CD4-positive, alpha-beta memory T cell (primary cell): ENCODE data around the gene TAF3. TPM values are rescaled to one million over a fixed set of nuclear protein-coding genes. Genes with fewer than 3 reads are reported as not detected.

Experiments
- CTCF ChIA-PET: fragments of 350-600 bp; sonication (Branson Sonifier 250); formaldehyde crosslinking; loops from one replicate; lab custom pipeline; 2021; ENCODE audit warnings: inconsistent platforms; ENCODE audit not compliant: partially characterized antibody; lab: Charles Lee
- POLR2A ChIA-PET: fragments of 350-600 bp; sonication (Branson Sonifier 250); formaldehyde crosslinking; loops from one replicate; lab custom pipeline; 2021; ENCODE audit not compliant: partially characterized antibody; lab: Charles Lee
- DNase-seq, 5 donors: peaks; one replicate each; pipeline versions ENCODE4 v3.0.0 to v3.0.0-alpha.2; 2020 to 2022; ENCODE audit warnings: mixed read lengths in 1 of 5
- H3K27ac ChIP-seq: one replicate; pipeline ENCODE4 v1.7.0; 2013; ENCODE audit warnings: low read depth, low read length
- H3K27me3 ChIP-seq: 2 replicates; pipeline ENCODE4 v1.7.0; 2013; ENCODE audit warnings: mild to moderate bottlenecking, low read length, moderate library complexity; ENCODE audit not compliant: insufficient read depth
- H3K36me3 ChIP-seq: 2 replicates; pipeline ENCODE4 v1.7.0; 2013; ENCODE audit warnings: mild to moderate bottlenecking, low read length, moderate library complexity; ENCODE audit not compliant: insufficient read depth
- H3K4me1 ChIP-seq: 2 replicates; pipeline ENCODE4 v1.7.0; 2013; ENCODE audit warnings: mild to moderate bottlenecking, low read length, moderate library complexity; ENCODE audit not compliant: insufficient read depth
- H3K4me3 ChIP-seq, 2 donors: one replicate each; pipeline ENCODE4 v1.7.0; 2013; ENCODE audit warnings: low read length in 2 of 2, mild to moderate bottlenecking in 1 of 2
- H3K9me3 ChIP-seq, 2 donors: one replicate each; pipeline ENCODE4 v1.7.0; 2013; ENCODE audit warnings: low read length in 2 of 2, control low read depth in 1 of 2; ENCODE audit not compliant: control insufficient read depth in 1 of 2
- H3K27ac Mint-ChIP-seq, 7 donors: one replicate each; pipeline ENCODE4 v1.8.0; 2020 to 2021; ENCODE audit warnings: mixed read lengths in 7 of 7, mild to moderate bottlenecking in 6 of 7, inconsistent platforms in 3 of 7, moderate library complexity in 3 of 7
- H3K27me3 Mint-ChIP-seq, 2 donors: one replicate each; pipeline ENCODE4 v1.8.0; 2020 to 2021; ENCODE audit warnings: mixed read lengths in 2 of 2
- H3K36me3 Mint-ChIP-seq, 2 donors: one replicate each; pipeline ENCODE4 v1.8.0; 2020 to 2021; ENCODE audit warnings: mixed read lengths in 2 of 2, inconsistent platforms in 1 of 2, mild to moderate bottlenecking in 1 of 2
- H3K4me1 Mint-ChIP-seq, 4 donors: one replicate each; pipeline ENCODE4 v1.8.0; 2020 to 2021; ENCODE audit warnings: mixed read lengths in 4 of 4, mild to moderate bottlenecking in 1 of 4
- H3K4me3 Mint-ChIP-seq, 8 donors: one replicate each; pipeline ENCODE4 v1.8.0; 2020 to 2021; ENCODE audit warnings: mixed read lengths in 8 of 8, mild to moderate bottlenecking in 7 of 8, moderate library complexity in 6 of 8, inconsistent platforms in 3 of 8
- H3K9me3 Mint-ChIP-seq, 8 donors: one replicate each; pipeline ENCODE4 v1.8.0; 2020 to 2021; ENCODE audit warnings: mixed read lengths in 8 of 8, mild to moderate bottlenecking in 5 of 8, inconsistent platforms in 3 of 8, moderate library complexity in 1 of 8
- intact Hi-C: fragments of 100-400 bp; cut with micrococcal nuclease; formaldehyde crosslinking; loops from one replicate; pipeline ENCODE4 v1.15.1; 2023
- polyA plus RNA-seq, 2 donors: library from polyadenylated mRNA; unstranded; fragments of 300-500 nt; fragmentation: Illumina TruSeq; gene quantifications; one replicate each; pipeline ENCODE4 v1.2.3, GENCODE V29; 2021
- total RNA-seq, 2 experiments: library from RNA; stranded (reverse); gene quantifications; one replicate each; pipeline ENCODE4 v1.2.3, GENCODE V29; 2021

Gene TAF3
- total and polyA plus RNA-seq, 4 experiments from 2014 or later: 3.0 to 21.8 (median 18.5) TPM

GRCh38 chr10:7866176-7866575 is 47.9 kb downstream of the TAF3 start:
- CTCF ChIA-PET: interaction anchor here (1.2 kb wide), 1 partner anchor 8 kb away, joined by 4 read pairs; no protein-coding TSS in a partner anchor
- H3K27ac ChIP-seq: no peak overlapping the region
- H3K27ac Mint-ChIP-seq: no peak overlapping the region

GRCh38 chr10:7872041-7872442 is 53.7 kb downstream of the TAF3 start:
- no peaks in the 10 kb centered on the region for H3K27me3 ChIP-seq
- Mint-ChIP-seq H3K4me1 (peaks cover 10 to 13% (median 12%) of the 10 kb centered on the region in 4 donors), H3K27me3 (no peaks in the 10 kb centered on the region), H3K36me3 (no peaks in the 10 kb centered on the region), H3K27ac (peak overlapping the region in 2 of 7 donors; percentile 35 to 84), H3K9me3 (no peaks in the 10 kb centered on the region), H3K4me3 (peak overlapping the region in 7 of 8 donors; percentile 51 to 84 (median 77))
- intact Hi-C loops: loop anchor here (1.0 to 5.0 kb wide), 4 partner anchors 601 to 1430 kb away; no protein-coding TSS in a partner anchor
- peak in 4 of 5 donors; percentile 37 to 44 (median 42) for DNase-seq
- H3K4me1 ChIP-seq: no peaks in the 10 kb centered on the region
- no peaks in the 10 kb centered on the region for H3K36me3 ChIP-seq
- CTCF ChIA-PET: interaction anchor here (0.6 to 2.4 kb wide), 9 partner anchors 19 to 1432 kb away, joined by 3 to 16 read pairs (median 4); no protein-coding TSS in a partner anchor
- POLR2A ChIA-PET: interaction anchor here (1.0 kb wide), 1 partner anchor 184 kb away, joined by 3 read pairs; no protein-coding TSS in a partner anchor
- no peak overlapping the region for H3K27ac ChIP-seq
- H3K4me3 ChIP-seq: no peak overlapping the region
- H3K9me3 ChIP-seq: no peaks in the 10 kb centered on the region

More at GRCh38 chr10:7866176-7866575, 47.9 kb downstream of the TAF3 start:
- POLR2A ChIA-PET: no interaction called here
- H3K9me3 Mint-ChIP-seq: peaks cover 0 to 21% (median 16%) of the 10 kb centered on the region in 8 donors
- Histone ChIP-seq H3K27me3 (no peaks in the 10 kb centered on the region), H3K4me3 (no peak overlapping the region), H3K36me3 (no peaks in the 10 kb centered on the region), H3K4me1 (no peaks in the 10 kb centered on the region), H3K9me3 (no peaks in the 10 kb centered on the region)
- H3K4me1 Mint-ChIP-seq: peaks cover 14 to 26% (median 17%) of the 10 kb centered on the region in 4 donors
- H3K27me3 Mint-ChIP-seq: no peaks in the 10 kb centered on the region
- peaks cover 17 to 20% of the 10 kb centered on the region in 2 donors for H3K36me3 Mint-ChIP-seq
- no peak overlapping the region for H3K4me3 Mint-ChIP-seq
- intact Hi-C loops: no loop called here
- no peak for DNase-seq

- Histone ChIP-seq H3K36me3 (no peaks in the 10 kb centered on the region), H3K27me3 (no peaks in the 10 kb centered on the region), H3K9me3 (no peaks in the 10 kb centered on the region), H3K4me1 (no peaks in the 10 kb centered on the region), H3K27ac (no peak overlapping the region), H3K4me3 (no peak overlapping the region)
- CTCF ChIA-PET: interaction anchor here (0.9 to 4.7 kb wide), 5 partner anchors 9 to 1428 kb away, joined by 3 to 16 read pairs (median 4); no protein-coding TSS in a partner anchor
- Mint-ChIP-seq H3K36me3 (no peaks in the 10 kb centered on the region), H3K4me3 (no peak overlapping the region), H3K4me1 (peaks cover 4 to 7% (median 5%) of the 10 kb centered on the region in 4 donors), H3K27ac (no peak overlapping the region), H3K27me3 (no peaks in the 10 kb centered on the region), H3K9me3 (no peaks in the 10 kb centered on the region)
- intact Hi-C loops: loop anchor here (5.0 kb wide), 1 partner anchor 1202 kb away; no protein-coding TSS in a partner anchor
- no peak for DNase-seq
- POLR2A ChIA-PET: no interaction called here
These were observed 56.6 kb downstream of the TAF3 start for GRCh38 chr10:7874864-7875263.

- Mint-ChIP-seq H3K4me1 (peaks cover 4 to 13% (median 6%) of the 10 kb centered on the region in 4 donors), H3K27ac (peak overlapping the region in 1 of 7 donors; percentile 47), H3K9me3 (no peaks in the 10 kb centered on the region), H3K27me3 (no peaks in the 10 kb centered on the region), H3K4me3 (no peak overlapping the region), H3K36me3 (no peaks in the 10 kb centered on the region)
- H3K4me1 ChIP-seq: no peaks in the 10 kb centered on the region
- intact Hi-C loops: no loop called here
- DNase-seq: no peak
- H3K9me3 ChIP-seq: no peaks in the 10 kb centered on the region
- H3K27ac ChIP-seq: no peak overlapping the region
- H3K36me3 ChIP-seq: no peaks in the 10 kb centered on the region
- H3K4me3 ChIP-seq: no peak overlapping the region
- H3K27me3 ChIP-seq: no peaks in the 10 kb centered on the region
- ChIA-PET CTCF (interaction anchor here (1.0 to 4.7 kb wide), 3 partner anchors 351 to 1332 kb away, joined by 3 to 16 read pairs (median 4); no protein-coding TSS in a partner anchor), POLR2A (no interaction called here)
These were observed 58.3 kb downstream of the TAF3 start for GRCh38 chr10:7876541-7877127.

- H3K36me3 ChIP-seq: no peaks in the 10 kb centered on the region
- Mint-ChIP-seq H3K9me3 (no peaks in the 10 kb centered on the region), H3K4me1 (peaks cover 10 to 17% (median 13%) of the 10 kb centered on the region in 4 donors), H3K4me3 (no peak overlapping the region), H3K27ac (peak overlapping the region in 1 of 7 donors; percentile 23), H3K36me3 (no peaks in the 10 kb centered on the region), H3K27me3 (no peaks in the 10 kb centered on the region)
- POLR2A ChIA-PET: no interaction called here
- H3K27me3 ChIP-seq: no peaks in the 10 kb centered on the region
- no peaks in the 10 kb centered on the region for H3K9me3 ChIP-seq
- H3K4me3 ChIP-seq: no peak overlapping the region
- intact Hi-C loops: no loop called here
- no peak for DNase-seq
- no peak overlapping the region for H3K27ac ChIP-seq
- no peaks in the 10 kb centered on the region for H3K4me1 ChIP-seq
- CTCF ChIA-PET: interaction anchor here (1.0 kb wide), 1 partner anchor 1328 kb away, joined by 3 read pairs; no protein-coding TSS in a partner anchor
These were observed 62.8 kb downstream of the TAF3 start for GRCh38 chr10:7881119-7881518.

GRCh38 chr10:7886056-7886455 is 67.8 kb downstream of the TAF3 start:
- H3K27ac Mint-ChIP-seq: no peak overlapping the region
- no peaks in the 10 kb centered on the region for H3K9me3 Mint-ChIP-seq
- H3K36me3 Mint-ChIP-seq: no peaks in the 10 kb centered on the region

GRCh38 chr10:7887174-7887816 is 69.0 kb downstream of the TAF3 start:
- no peak overlapping the region for H3K4me3 ChIP-seq
- H3K4me1 Mint-ChIP-seq: peaks cover 20 to 45% (median 26%) of the 10 kb centered on the region in 4 donors
- POLR2A ChIA-PET: no interaction called here
- CTCF ChIA-PET: interaction anchor here (1.7 kb wide), 1 partner anchor 13 kb away, joined by 3 read pairs; no protein-coding TSS in a partner anchor
- H3K27ac Mint-ChIP-seq: no peak overlapping the region
- no peaks in the 10 kb centered on the region for H3K27me3 ChIP-seq
- DNase-seq: no peak
- no peaks in the 10 kb centered on the region for H3K36me3 Mint-ChIP-seq
- H3K9me3 ChIP-seq: no peaks in the 10 kb centered on the region
- intact Hi-C loops: no loop called here
- peaks cover 13% of the 10 kb centered on the region for H3K4me1 ChIP-seq
- no peaks in the 10 kb centered on the region for H3K36me3 ChIP-seq
- no peaks in the 10 kb centered on the region for H3K27me3 Mint-ChIP-seq
- no peak overlapping the region for H3K4me3 Mint-ChIP-seq
- H3K27ac ChIP-seq: no peak overlapping the region
- no peaks in the 10 kb centered on the region for H3K9me3 Mint-ChIP-seq

More at GRCh38 chr10:7886056-7886455, 67.8 kb downstream of the TAF3 start:
- H3K4me3 ChIP-seq: no peak overlapping the region
- ChIA-PET POLR2A (no interaction called here), CTCF (no interaction called here)
- DNase-seq: no peak
- no peaks in the 10 kb centered on the region for H3K9me3 ChIP-seq
- H3K4me1 ChIP-seq: peaks cover 13% of the 10 kb centered on the region
- peaks cover 23 to 48% (median 32%) of the 10 kb centered on the region in 4 donors for H3K4me1 Mint-ChIP-seq
- H3K27me3 ChIP-seq: no peaks in the 10 kb centered on the region
- no peaks in the 10 kb centered on the region for H3K36me3 ChIP-seq
- peak overlapping the region in 1 of 8 donors; percentile 10 for H3K4me3 Mint-ChIP-seq
- H3K27me3 Mint-ChIP-seq: no peaks in the 10 kb centered on the region
- no peak overlapping the region for H3K27ac ChIP-seq
- intact Hi-C loops: no loop called here
